LNCaP clone FGC (cell line): Measurements from ENCODE around the gene ZMAT5.

Experiments used
- DNase-seq: peaks from one replicate; pipeline ENCODE4 v3.0.0-alpha.2; 2011; ENCODE audit warnings: low read depth
- H3K4me3 ChIP-seq: 2 replicates; pipeline ENCODE4 v1.5.1; 2011; ENCODE audit warnings: mild to moderate bottlenecking, low read depth, low read length, control low read depth
- CTCF ChIP-seq: IDR thresholded peaks from 2 replicates; pipeline ENCODE4 v1.5.1; 2012; ENCODE audit warnings: mild to moderate bottlenecking; ENCODE audit not compliant: control insufficient read depth, insufficient read depth; ENCODE audit errors: extremely low read depth

Gene ZMAT5

GRCh38 chr22:29799217-29799680, 32.4 kb upstream of the ZMAT5 start:
- peak overlapping the region; percentile 44 for H3K4me3 ChIP-seq
- DNase-seq, result peak; percentile 98
- no peak for TF ChIP-seq CTCF

GRCh38 chr22:29798801-29799200, 32.0 kb upstream of the ZMAT5 start:
- TF ChIP-seq CTCF, result no peak
- DNase-seq, result peak; percentile 56
- H3K4me3 ChIP-seq, result peak overlapping the region; percentile 44

GRCh38 chr22:29798318-29798717, 31.5 kb upstream of the ZMAT5 start:
- no peak for TF ChIP-seq CTCF
- peak overlapping the region; percentile 44 for H3K4me3 ChIP-seq
- no peak for DNase-seq

GRCh38 chr22:29797351-29797750, 30.5 kb upstream of the ZMAT5 start:
- TF ChIP-seq CTCF, result no peak
- no peak overlapping the region for H3K4me3 ChIP-seq
- DNase-seq, result no peak

GRCh38 chr22:29795663-29796062, 28.9 kb upstream of the ZMAT5 start:
- DNase-seq, result no peak
- H3K4me3 ChIP-seq, result no peak overlapping the region
- no peak for TF ChIP-seq CTCF

GRCh38 chr22:29793396-29793795, 26.6 kb upstream of the ZMAT5 start:
- no peak for TF ChIP-seq CTCF
- no peak overlapping the region for H3K4me3 ChIP-seq
- DNase-seq, result no peak

- TF ChIP-seq CTCF, result no peak
Observed at GRCh38 chr22:29790061-29790460, 23.3 kb upstream of the ZMAT5 start.

More at GRCh38 chr22:29790061-29790460, 23.3 kb upstream of the ZMAT5 start:
- H3K4me3 ChIP-seq, result no peak overlapping the region
- no peak for DNase-seq
